CD4-positive, CD25-positive, alpha-beta regulatory T cell (primary cell): ENCODE measurements around the gene CRYBG2. TPM values are rescaled to one million over a fixed set of nuclear protein-coding genes. Genes with fewer than 3 reads are reported as not detected.
"Not testable (repeated sequence)": the region's sequence is repeated elsewhere in the genome, so short reads cannot be mapped to it uniquely, and the experiment has no call there.

Experiments
- ATAC-seq, 2 donors: fragments of 150-1000 bp; cut with Tn5 transposase; one replicate each; pipeline ENCODE4 v1.10.0; 2021; ENCODE audit warnings: low read depth in 2 of 2, moderate number of reproducible peaks in 2 of 2, moderate library complexity in 1 of 2
- DNase-seq, 3 donors: peaks; one replicate each; pipeline versions ENCODE4 v3.0.0 to v3.0.0-alpha.2; 2012 to 2022; ENCODE audit warnings: mixed read lengths in 1 of 3
- H3K27ac ChIP-seq: one replicate; pipeline ENCODE4 v1.7.0; 2013; ENCODE audit warnings: mild to moderate bottlenecking, low read length; ENCODE audit not compliant: insufficient read depth, poor library complexity, severe bottlenecking
- H3K27me3 ChIP-seq: one replicate; pipeline ENCODE4 v1.7.0; 2013; ENCODE audit warnings: low read length; ENCODE audit not compliant: control insufficient read depth, insufficient read depth
- H3K36me3 ChIP-seq: one replicate; pipeline ENCODE4 v1.7.0; 2013; ENCODE audit warnings: mild to moderate bottlenecking, low read length, moderate library complexity; ENCODE audit not compliant: control insufficient read depth, insufficient read depth
- H3K4me1 ChIP-seq: 2 replicates; pipeline ENCODE4 v1.7.0; 2013; ENCODE audit warnings: mild to moderate bottlenecking, low read length; ENCODE audit not compliant: insufficient read depth, control insufficient read depth, poor library complexity, severe bottlenecking
- H3K4me3 ChIP-seq: one replicate; pipeline ENCODE4 v1.7.0; 2013; ENCODE audit warnings: low read depth, mild to moderate bottlenecking, low read length, moderate library complexity
- H3K9me3 ChIP-seq, 2 experiments: 1 replicate in 1 of 2; 2 replicates in 1 of 2; pipeline ENCODE4 v1.7.0; 2013; ENCODE audit warnings: low read length in 2 of 2, mild to moderate bottlenecking in 1 of 2, moderate library complexity in 1 of 2; ENCODE audit not compliant: control insufficient read depth in 2 of 2
- H3K27ac Mint-ChIP-seq, 3 donors: one replicate each; pipeline ENCODE4 v1.8.0; 2020 to 2022; ENCODE audit warnings: mild to moderate bottlenecking in 3 of 3, mixed read lengths in 3 of 3, moderate library complexity in 2 of 3
- H3K27me3 Mint-ChIP-seq: one replicate; pipeline ENCODE4 v1.8.0; 2022; ENCODE audit warnings: mild to moderate bottlenecking, mixed read lengths
- H3K36me3 Mint-ChIP-seq: one replicate; pipeline ENCODE4 v1.8.0; 2020; ENCODE audit warnings: mixed read lengths
- H3K4me1 Mint-ChIP-seq, 4 donors: one replicate each; pipeline ENCODE4 v1.8.0; 2020 to 2022; ENCODE audit warnings: mixed read lengths in 4 of 4, mild to moderate bottlenecking in 1 of 4
- H3K4me3 Mint-ChIP-seq, 4 donors: one replicate each; pipeline ENCODE4 v1.8.0; 2020 to 2022; ENCODE audit warnings: mild to moderate bottlenecking in 4 of 4, mixed read lengths in 4 of 4, moderate library complexity in 3 of 4
- H3K9me3 Mint-ChIP-seq, 7 donors: one replicate each; pipeline ENCODE4 v1.8.0; 2020 to 2022; ENCODE audit warnings: mixed read lengths in 7 of 7, mild to moderate bottlenecking in 3 of 7, moderate library complexity in 2 of 7
- polyA plus RNA-seq, 4 donors: library from polyadenylated mRNA; unstranded; fragments of 300-500 nt; fragmentation: Illumina TruSeq; gene quantifications; one replicate each; pipeline ENCODE4 v1.2.3, GENCODE V29; 2021
- total RNA-seq: library from RNA; stranded (reverse); gene quantifications from one replicate; pipeline ENCODE4 v1.2.3, GENCODE V29; 2022

The CRYBG2 gene
- total and polyA plus RNA-seq, 5 donors from 2014 or later, result 1.0 to 2.3 (median 1.7) TPM; not detected in 1

GRCh38 chr1:26388791-26389445 lies 35.0 kb upstream of the CRYBG2 start:
- Histone ChIP-seq H3K27ac (no peak overlapping the region), H3K36me3 (no peaks in the 10 kb centered on the region), H3K4me3 (no peak overlapping the region), H3K9me3 (no peaks in the 10 kb centered on the region), H3K27me3 (no peaks in the 10 kb centered on the region), H3K4me1 (peaks cover 32% of the 10 kb centered on the region)
- no peaks in the 10 kb centered on the region for H3K9me3 Mint-ChIP-seq
- H3K4me3 Mint-ChIP-seq, result no peak overlapping the region
- peaks cover 13 to 55% (median 25%) of the 10 kb centered on the region in 4 donors for H3K4me1 Mint-ChIP-seq
- peaks cover 4% of the 10 kb centered on the region for H3K27me3 Mint-ChIP-seq
- peak overlapping the region in 2 of 3 donors; percentile 46 to 77 for H3K27ac Mint-ChIP-seq
- DNase-seq, result no peak
- no peak for ATAC-seq
- H3K36me3 Mint-ChIP-seq, result no peaks in the 10 kb centered on the region

DNA sequence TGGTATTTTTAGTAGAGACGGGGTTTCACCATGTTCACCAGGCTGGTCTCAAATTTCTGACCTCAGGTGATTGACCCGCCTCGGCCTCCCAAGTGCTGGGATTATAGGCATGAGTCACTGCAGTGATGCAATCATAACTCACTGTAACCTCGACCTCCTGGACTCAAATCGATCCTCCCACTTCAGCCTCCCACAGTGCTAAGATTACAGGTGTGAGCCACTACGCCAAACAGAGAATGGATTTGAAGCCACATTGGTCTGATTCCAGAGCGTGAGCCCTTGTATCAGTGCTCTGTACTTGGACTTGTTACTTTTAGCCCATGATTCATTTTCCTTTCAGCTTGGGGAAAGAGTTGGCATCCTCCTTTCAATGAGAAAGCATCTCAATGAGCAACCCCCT lies 33.5 kb upstream of the CRYBG2 start:
- no peak overlapping the region for H3K27ac Mint-ChIP-seq
- H3K4me1 ChIP-seq, result peaks cover 35% of the 10 kb centered on the region
- peaks cover 14 to 59% (median 26%) of the 10 kb centered on the region in 4 donors for H3K4me1 Mint-ChIP-seq

DNA sequence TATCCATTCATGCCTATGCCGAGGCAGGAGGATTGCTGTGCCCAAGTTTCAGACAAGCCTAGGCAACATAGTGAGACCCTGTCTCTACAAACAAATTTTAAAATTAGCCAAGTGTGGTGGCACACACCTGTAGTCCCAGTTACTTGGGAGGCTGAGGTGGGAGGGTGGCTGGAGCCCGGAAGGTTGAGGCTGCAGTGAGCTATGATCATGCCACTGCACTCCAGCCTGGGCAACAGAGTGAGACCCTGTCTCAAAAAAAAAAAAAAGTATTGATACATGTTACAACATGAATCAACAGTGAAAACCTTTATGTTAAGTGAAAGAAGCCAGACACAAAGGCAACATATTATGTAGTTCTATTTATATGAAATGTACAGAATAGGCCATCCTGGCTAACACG lies 31.1 kb upstream of the CRYBG2 start:
- H3K4me1 Mint-ChIP-seq, result peaks cover 11 to 54% (median 19%) of the 10 kb centered on the region in 4 donors
- not testable (repeated sequence) for DNase-seq, H3K27me3 ChIP-seq, H3K4me3 ChIP-seq, H3K27ac ChIP-seq, H3K27me3 Mint-ChIP-seq, H3K27ac Mint-ChIP-seq, H3K9me3 Mint-ChIP-seq, H3K36me3 ChIP-seq, H3K36me3 Mint-ChIP-seq, ATAC-seq, H3K9me3 ChIP-seq
- H3K4me3 Mint-ChIP-seq, result peak overlapping the region; percentile 47 to 75 (median 62)
- H3K4me1 ChIP-seq, result peaks cover 31% of the 10 kb centered on the region

More for the DNA sequence above, 33.5 kb upstream of the CRYBG2 start:
- H3K9me3 ChIP-seq, result no peaks in the 10 kb centered on the region
- no peak overlapping the region for H3K4me3 ChIP-seq
- Mint-ChIP-seq H3K9me3 (no peaks in the 10 kb centered on the region), H3K4me3 (no peak overlapping the region), H3K36me3 (no peaks in the 10 kb centered on the region), H3K27me3 (peaks cover 4% of the 10 kb centered on the region)
- no peaks in the 10 kb centered on the region for H3K27me3 ChIP-seq
- DNase-seq (no peak), ATAC-seq (no peak)
- no peaks in the 10 kb centered on the region for H3K36me3 ChIP-seq
- H3K27ac ChIP-seq, result no peak overlapping the region

GRCh38 chr1:26384076-26384475 lies 30.1 kb upstream of the CRYBG2 start:
- Mint-ChIP-seq H3K27me3 (no peaks in the 10 kb centered on the region), H3K9me3 (no peaks in the 10 kb centered on the region), H3K36me3 (no peaks in the 10 kb centered on the region), H3K4me3 (peak overlapping the region in 3 of 4 donors; percentile 4 to 53 (median 28)), H3K4me1 (peaks cover 11 to 54% (median 22%) of the 10 kb centered on the region in 4 donors), H3K27ac (peak overlapping the region in 2 of 3 donors; percentile 4 to 86)
- Histone ChIP-seq H3K9me3 (no peaks in the 10 kb centered on the region), H3K4me3 (no peak overlapping the region), H3K36me3 (no peaks in the 10 kb centered on the region), H3K4me1 (peaks cover 35% of the 10 kb centered on the region), H3K27ac (no peak overlapping the region), H3K27me3 (no peaks in the 10 kb centered on the region)
- no peak for DNase-seq
- no peak for ATAC-seq

GRCh38 chr1:26378879-26379251 lies 24.9 kb upstream of the CRYBG2 start:
- ATAC-seq (no peak), DNase-seq (no peak)
- Mint-ChIP-seq H3K4me1 (peaks cover 31 to 69% (median 49%) of the 10 kb centered on the region in 4 donors), H3K9me3 (no peaks in the 10 kb centered on the region), H3K36me3 (no peaks in the 10 kb centered on the region), H3K4me3 (peak overlapping the region in 3 of 4 donors; percentile 77 to 88 (median 78)), H3K27me3 (no peaks in the 10 kb centered on the region), H3K27ac (peak overlapping the region; percentile 94 to 98 (median 96))
- H3K4me3 ChIP-seq, result peak overlapping the region; percentile 62
- no peaks in the 10 kb centered on the region for H3K36me3 ChIP-seq
- H3K9me3 ChIP-seq, result no peaks in the 10 kb centered on the region
- peak overlapping the region; percentile 68 for H3K27ac ChIP-seq
- no peaks in the 10 kb centered on the region for H3K27me3 ChIP-seq
- H3K4me1 ChIP-seq, result peaks cover 61% of the 10 kb centered on the region

DNA sequence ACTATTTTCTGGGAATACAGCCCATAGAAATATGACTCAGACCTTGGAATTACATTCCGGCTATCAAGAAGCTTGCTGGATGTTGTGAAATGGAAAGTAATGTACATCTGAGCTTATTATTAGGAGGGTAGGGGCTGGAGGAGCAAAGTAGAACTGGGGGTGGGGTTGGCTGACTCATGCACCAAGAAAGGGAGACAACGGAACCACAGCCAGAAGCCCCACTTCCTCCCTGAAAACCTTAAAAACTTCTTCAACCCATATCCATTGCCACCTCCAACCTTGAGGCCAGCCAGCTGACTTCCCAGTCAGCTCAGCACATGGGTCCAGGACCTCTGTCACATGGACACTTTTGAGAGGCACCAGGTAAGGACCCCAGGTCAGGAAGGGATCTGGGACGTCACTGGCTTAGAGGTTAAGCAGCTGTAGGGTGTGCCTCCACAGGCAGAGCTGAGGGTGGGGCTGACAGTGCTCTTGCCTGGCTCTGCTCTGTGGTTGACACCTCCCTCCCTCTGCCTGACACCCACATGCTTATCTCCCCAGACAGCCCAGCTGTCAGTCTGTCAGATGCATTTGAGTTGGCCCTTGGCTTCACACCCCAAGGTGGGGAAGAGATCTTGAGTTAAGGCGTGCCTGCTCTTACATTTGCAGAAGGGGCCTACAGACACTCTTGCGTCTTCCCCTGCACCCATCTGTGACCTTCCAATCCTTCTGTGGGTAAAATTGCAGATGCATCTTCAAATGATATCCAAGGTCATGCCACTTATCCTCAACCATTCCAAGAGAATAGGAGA lies 24.4 kb upstream of the CRYBG2 start:
- H3K27ac Mint-ChIP-seq, result peak overlapping the region; percentile 94 to 98 (median 96)
- H3K36me3 Mint-ChIP-seq, result no peaks in the 10 kb centered on the region
- Histone ChIP-seq H3K4me1 (peaks cover 65% of the 10 kb centered on the region), H3K27ac (peak overlapping the region; percentile 68), H3K36me3 (no peaks in the 10 kb centered on the region), H3K4me3 (peak overlapping the region; percentile 62), H3K27me3 (no peaks in the 10 kb centered on the region), H3K9me3 (no peaks in the 10 kb centered on the region)
- H3K9me3 Mint-ChIP-seq, result no peaks in the 10 kb centered on the region
- H3K4me3 Mint-ChIP-seq, result peak overlapping the region; percentile 10 to 88 (median 78)
- H3K4me1 Mint-ChIP-seq, result peaks cover 35 to 75% (median 54%) of the 10 kb centered on the region in 4 donors
- ATAC-seq, result peak; percentile 97 to 99
- no peaks in the 10 kb centered on the region for H3K27me3 Mint-ChIP-seq
- peak; percentile 49 to 98 (median 84) for DNase-seq

- Histone ChIP-seq H3K27me3 (no peaks in the 10 kb centered on the region), H3K27ac (no peak overlapping the region), H3K4me1 (peaks cover 87% of the 10 kb centered on the region), H3K9me3 (no peaks in the 10 kb centered on the region), H3K4me3 (no peak overlapping the region), H3K36me3 (no peaks in the 10 kb centered on the region)
- Mint-ChIP-seq H3K4me3 (peak overlapping the region in 2 of 4 donors; percentile 43 to 76), H3K36me3 (peaks cover under 1% of the 10 kb centered on the region), H3K27me3 (no peaks in the 10 kb centered on the region), H3K9me3 (no peaks in the 10 kb centered on the region), H3K27ac (peak overlapping the region; percentile 3 to 96 (median 90)), H3K4me1 (peaks cover 45 to 94% (median 66%) of the 10 kb centered on the region in 4 donors)
- DNase-seq, result no peak
- no peak for ATAC-seq
Measured at GRCh38 chr1:26376050-26376449, 22.1 kb upstream of the CRYBG2 start.
